GM12892 (cell line): ENCODE measurements around the gene UFL1.

ENCODE experiments used
- POLR2A ChIP-seq: IDR thresholded peaks from 2 replicates; pipeline ENCODE4 v1.6.1; 2011; ENCODE audit warnings: low read depth, low read length, control low read depth
- POLR2AphosphoS5 ChIP-seq: IDR thresholded peaks from 2 replicates; pipeline ENCODE4 v1.6.1; 2011; ENCODE audit warnings: low read depth, low read length, control low read depth

- TF ChIP-seq POLR2AphosphoS5 (no peak), POLR2A (no peak)
Measured at GRCh38 chr6:96604420-96604819, 82.8 kb downstream of the UFL1 start.
